K562 (cell line): Measurements from ENCODE around the gene GDF11. TPM values are rescaled to one million over a fixed set of nuclear protein-coding genes. Genes with fewer than 3 reads are reported as not detected.

ENCODE experiments used
- BMI1 ChIP-seq: fragments of 150-350 bp; IDR thresholded peaks from 2 replicates; pipeline ENCODE4 v1.6.1; 2014; ENCODE audit warnings: low read length
- ETS2 ChIP-seq: IDR thresholded peaks from 2 replicates; pipeline ENCODE4 v1.6.1; 2016; ENCODE audit warnings: borderline replicate concordance, missing genetic modification characterization, mild to moderate bottlenecking, moderate library complexity, missing compliant biosample characterization; ENCODE audit not compliant: poor library complexity, severe bottlenecking
- HMG20B ChIP-seq: fragments of 250-450 bp; sonication (Bioruptor Pico); IDR thresholded peaks from 2 replicates; pipeline ENCODE4 v1.5.0; 2021; ENCODE audit warnings: mild to moderate bottlenecking
- NR2C2 ChIP-seq, 2 experiments: fragments of 200-800 bp in 1 of 2; sonication (Bioruptor generic) in 1 of 2; sonication (generic) in 1 of 2; formaldehyde crosslinking in 1 of 2; IDR thresholded peaks; 2 replicates each; pipeline versions ENCODE4 v1.6.1 to v1.8.0; 2016 to 2022; ENCODE audit warnings: mild to moderate bottlenecking in 1 of 2, missing compliant biosample characterization in 1 of 2, missing genetic modification characterization in 1 of 2, missing genetic modification reagents in 1 of 2
- RAD51 ChIP-seq: fragments of 450-650 bp; IDR thresholded peaks from 2 replicates; pipeline ENCODE4 v1.7.1; 2016; ENCODE audit warnings: low read depth, mild to moderate bottlenecking, borderline replicate concordance
- SAFB ChIP-seq: fragments of 200-400 bp; formaldehyde crosslinking; IDR thresholded peaks from 2 replicates; pipeline ENCODE4 v1.6.1; 2017; ENCODE audit warnings: low read depth, low read length, borderline replicate concordance
- polyA plus RNA-seq, 8 experiments: library from polyadenylated mRNA; depleted of rRNA in 4 of 8; stranded (reverse) in 5 of 8; unstranded in 3 of 8; fragments of >200 nt; fragmentation: Nextera tagmentation in 2 of 8; fragmentation: Illumina TruSeq in 1 of 8; extraction: Ambion mirVana in 2 of 8; extraction: Trizol in 1 of 8; gene quantifications; 2 replicates each; pipeline versions ENCODE4 v1.2.1 to v1.2.3, GENCODE V29; 2011 to 2014; ENCODE audit warnings: inconsistent platforms in 1 of 8, missing spikeins in 1 of 8
- total RNA-seq, 7 experiments: library from RNA; depleted of rRNA in 6 of 7; stranded (reverse); fragments of >200 nt in 6 of 7; fragmentation: Illumina TruSeq in 2 of 7; extraction: Trizol in 2 of 7; gene quantifications; 2 replicates each; pipeline versions ENCODE4 v1.2.1 to v1.2.3, GENCODE V29; 2011 to 2021; ENCODE audit warnings: low replicate concordance in 1 of 7
- TF ChIP-seq, protein P1 (sequence below), 2 experiments: fragments of 450-650 bp; formaldehyde crosslinking in 1 of 2; IDR thresholded peaks; 2 replicates each; pipeline versions ENCODE4 v1.4.0 to v1.6.1; 2014 to 2020; ENCODE audit warnings: mild to moderate bottlenecking in 2 of 2, borderline replicate concordance in 1 of 2, low read depth in 1 of 2
- TF ChIP-seq, protein P2 (sequence below), 2 experiments: fragments of 450-650 bp; IDR thresholded peaks; 2 replicates each; pipeline ENCODE4 v1.6.1; 2018; ENCODE audit warnings: mild to moderate bottlenecking in 2 of 2, low read depth in 1 of 2; ENCODE audit not compliant: partially characterized antibody in 2 of 2

Gene GDF11
- total and polyA plus RNA-seq, 9 of the 15 experiments (the other 6 are each of a cell fraction or from before 2014, with no cell fraction given) = 1.4 to 15.7 (median 4.8) TPM

DNA sequence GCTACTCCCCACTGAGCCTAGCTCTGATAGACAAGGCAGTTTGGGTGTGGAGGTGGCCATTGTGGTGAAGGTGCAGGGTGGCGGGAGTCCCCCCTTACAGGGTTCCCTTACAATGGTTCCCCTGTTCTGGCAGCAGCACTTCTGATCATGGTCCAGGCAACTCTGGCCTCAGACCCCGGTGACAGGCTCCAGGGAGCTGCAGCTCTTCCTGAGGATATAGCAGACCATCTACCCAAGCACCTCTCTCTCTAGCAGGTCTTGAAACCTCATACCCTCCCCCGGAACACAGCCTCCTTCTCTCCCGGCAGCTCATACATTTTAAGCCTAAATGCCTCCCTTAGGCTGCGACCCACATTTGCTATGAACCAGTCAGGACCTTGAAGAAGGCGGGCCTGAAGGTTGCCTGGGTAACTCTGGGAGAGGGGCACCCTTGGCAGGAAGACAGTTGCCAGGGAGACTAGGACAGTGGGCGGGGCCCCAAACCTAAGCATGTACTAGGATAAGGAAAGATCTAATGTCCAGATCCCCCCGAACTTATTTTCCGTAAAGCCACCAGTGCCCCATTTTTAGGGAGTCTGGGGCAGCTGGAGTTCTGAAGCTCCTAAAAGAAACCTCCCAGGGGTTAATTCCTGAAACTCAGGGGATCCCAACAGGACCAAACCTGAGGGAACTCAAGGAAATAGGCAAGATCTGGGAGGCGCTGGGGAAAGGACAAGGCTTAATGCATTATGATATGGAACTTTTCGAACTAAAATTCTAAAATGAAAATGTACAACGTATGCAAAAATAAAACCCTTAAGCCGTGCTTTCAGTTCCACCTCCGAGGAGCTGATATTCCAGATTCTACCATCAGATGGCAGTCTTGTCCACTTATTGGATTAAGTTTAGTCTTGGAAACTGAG, 4.5 kb upstream of the GDF11 start (continued):
- TF ChIP-seq NR2C2 (CRISPR knock-in tag; IDR thresholded peaks at IDR 0.05) (no peak), NR2C2 (tag; IDR thresholded peaks at IDR 0.05) (no peak), SAFB (no peak), ETS2 (tag) (no peak), HMG20B (no peak), RAD51 (no peak), BMI1 (peak; percentile 70; the same call in 1 of the 2 replicates)
- TF ChIP-seq, protein P1, sequence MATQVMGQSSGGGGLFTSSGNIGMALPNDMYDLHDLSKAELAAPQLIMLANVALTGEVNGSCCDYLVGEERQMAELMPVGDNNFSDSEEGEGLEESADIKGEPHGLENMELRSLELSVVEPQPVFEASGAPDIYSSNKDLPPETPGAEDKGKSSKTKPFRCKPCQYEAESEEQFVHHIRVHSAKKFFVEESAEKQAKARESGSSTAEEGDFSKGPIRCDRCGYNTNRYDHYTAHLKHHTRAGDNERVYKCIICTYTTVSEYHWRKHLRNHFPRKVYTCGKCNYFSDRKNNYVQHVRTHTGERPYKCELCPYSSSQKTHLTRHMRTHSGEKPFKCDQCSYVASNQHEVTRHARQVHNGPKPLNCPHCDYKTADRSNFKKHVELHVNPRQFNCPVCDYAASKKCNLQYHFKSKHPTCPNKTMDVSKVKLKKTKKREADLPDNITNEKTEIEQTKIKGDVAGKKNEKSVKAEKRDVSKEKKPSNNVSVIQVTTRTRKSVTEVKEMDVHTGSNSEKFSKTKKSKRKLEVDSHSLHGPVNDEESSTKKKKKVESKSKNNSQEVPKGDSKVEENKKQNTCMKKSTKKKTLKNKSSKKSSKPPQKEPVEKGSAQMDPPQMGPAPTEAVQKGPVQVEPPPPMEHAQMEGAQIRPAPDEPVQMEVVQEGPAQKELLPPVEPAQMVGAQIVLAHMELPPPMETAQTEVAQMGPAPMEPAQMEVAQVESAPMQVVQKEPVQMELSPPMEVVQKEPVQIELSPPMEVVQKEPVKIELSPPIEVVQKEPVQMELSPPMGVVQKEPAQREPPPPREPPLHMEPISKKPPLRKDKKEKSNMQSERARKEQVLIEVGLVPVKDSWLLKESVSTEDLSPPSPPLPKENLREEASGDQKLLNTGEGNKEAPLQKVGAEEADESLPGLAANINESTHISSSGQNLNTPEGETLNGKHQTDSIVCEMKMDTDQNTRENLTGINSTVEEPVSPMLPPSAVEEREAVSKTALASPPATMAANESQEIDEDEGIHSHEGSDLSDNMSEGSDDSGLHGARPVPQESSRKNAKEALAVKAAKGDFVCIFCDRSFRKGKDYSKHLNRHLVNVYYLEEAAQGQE (IDR thresholded peaks at IDR 0.05; ENCODE audit: borderline replicate concordance) = peak; percentile 80; the same call in 1 of the 2 replicates
- TF ChIP-seq, protein P1 (CRISPR knock-in tag; IDR thresholded peaks at IDR 0.05; ENCODE audit: low read depth) = no peak
- TF ChIP-seq, protein P2, sequence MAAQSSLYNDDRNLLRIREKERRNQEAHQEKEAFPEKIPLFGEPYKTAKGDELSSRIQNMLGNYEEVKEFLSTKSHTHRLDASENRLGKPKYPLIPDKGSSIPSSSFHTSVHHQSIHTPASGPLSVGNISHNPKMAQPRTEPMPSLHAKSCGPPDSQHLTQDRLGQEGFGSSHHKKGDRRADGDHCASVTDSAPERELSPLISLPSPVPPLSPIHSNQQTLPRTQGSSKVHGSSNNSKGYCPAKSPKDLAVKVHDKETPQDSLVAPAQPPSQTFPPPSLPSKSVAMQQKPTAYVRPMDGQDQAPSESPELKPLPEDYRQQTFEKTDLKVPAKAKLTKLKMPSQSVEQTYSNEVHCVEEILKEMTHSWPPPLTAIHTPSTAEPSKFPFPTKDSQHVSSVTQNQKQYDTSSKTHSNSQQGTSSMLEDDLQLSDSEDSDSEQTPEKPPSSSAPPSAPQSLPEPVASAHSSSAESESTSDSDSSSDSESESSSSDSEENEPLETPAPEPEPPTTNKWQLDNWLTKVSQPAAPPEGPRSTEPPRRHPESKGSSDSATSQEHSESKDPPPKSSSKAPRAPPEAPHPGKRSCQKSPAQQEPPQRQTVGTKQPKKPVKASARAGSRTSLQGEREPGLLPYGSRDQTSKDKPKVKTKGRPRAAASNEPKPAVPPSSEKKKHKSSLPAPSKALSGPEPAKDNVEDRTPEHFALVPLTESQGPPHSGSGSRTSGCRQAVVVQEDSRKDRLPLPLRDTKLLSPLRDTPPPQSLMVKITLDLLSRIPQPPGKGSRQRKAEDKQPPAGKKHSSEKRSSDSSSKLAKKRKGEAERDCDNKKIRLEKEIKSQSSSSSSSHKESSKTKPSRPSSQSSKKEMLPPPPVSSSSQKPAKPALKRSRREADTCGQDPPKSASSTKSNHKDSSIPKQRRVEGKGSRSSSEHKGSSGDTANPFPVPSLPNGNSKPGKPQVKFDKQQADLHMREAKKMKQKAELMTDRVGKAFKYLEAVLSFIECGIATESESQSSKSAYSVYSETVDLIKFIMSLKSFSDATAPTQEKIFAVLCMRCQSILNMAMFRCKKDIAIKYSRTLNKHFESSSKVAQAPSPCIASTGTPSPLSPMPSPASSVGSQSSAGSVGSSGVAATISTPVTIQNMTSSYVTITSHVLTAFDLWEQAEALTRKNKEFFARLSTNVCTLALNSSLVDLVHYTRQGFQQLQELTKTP (IDR thresholded peaks at IDR 0.05; ENCODE audit: low read depth in 1 of 2, partially characterized antibody in 2 of 2) = peak in 1 of 2 experiments; percentile 93
